ENCODE data around the gene ZNF281.
"Not testable (repeated sequence)": the region's sequence is repeated elsewhere in the genome, so short reads cannot be mapped to it uniquely, and the experiment has no call there.

GRCh38 chr1:200413766-200414165 is 3.9 kb upstream of the ZNF281 start:
- TF ChIP-seq YY1 (IDR thresholded peaks at IDR 0.05; ENCODE audit: insufficient read depth, insufficient read length); SUZ12 (IDR thresholded peaks at IDR 0.05; ENCODE audit: extremely low read depth, insufficient read depth, insufficient read length); ZNF274 (IDR thresholded peaks at IDR 0.05; ENCODE audit: low read depth, low read length): not testable (repeated sequence)
